ENCODE measurements around the gene ZMYND8. TPM values are rescaled to one million over a fixed set of nuclear protein-coding genes. Genes with fewer than 3 reads are reported as not detected.

ZMYND8 gene
- total RNA-seq, 2 experiments from 2014 or later, result 33.0 to 34.3 TPM

DNA sequence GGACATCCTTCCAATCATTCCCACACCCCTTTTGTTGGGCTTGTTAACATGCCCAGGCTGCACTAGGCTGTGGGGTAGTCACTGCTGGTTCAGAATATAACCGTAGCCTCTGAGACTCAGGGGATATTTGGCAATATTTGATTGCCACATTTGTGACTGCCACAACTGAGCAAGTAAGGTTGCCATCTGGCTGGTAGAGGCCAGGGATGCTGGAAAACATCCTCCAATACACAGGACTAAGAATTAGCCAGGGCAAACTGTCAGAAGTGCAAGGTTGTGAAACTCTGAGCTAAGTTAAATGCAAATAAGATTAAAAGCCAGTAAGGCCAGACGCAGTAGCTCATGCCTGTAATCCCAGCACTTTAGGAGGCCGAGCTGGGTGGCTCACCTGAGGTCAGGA is 112.0 kb downstream of the ZMYND8 start:
- Histone ChIP-seq H3K27me3 (ENCODE audit: control insufficient read depth in 1 of 2, insufficient read depth in 2 of 2, low read length in 2 of 2) (no peaks in the 10 kb centered on the region), H3K4me1 (ENCODE audit: insufficient read depth, low read length) (no peaks in the 10 kb centered on the region), H3K27ac (ENCODE audit: low read depth in 1 of 2, low read length in 2 of 2) (no peak overlapping the region), H3K9me3 (ENCODE audit: control insufficient read depth in 1 of 2, insufficient read depth in 1 of 2, low read length in 2 of 2) (no peaks in the 10 kb centered on the region), H3K4me3 (ENCODE audit: low read length) (no peak overlapping the region), H3K36me3 (ENCODE audit: insufficient read depth, low read length) (peaks cover 78% of the 10 kb centered on the region)
- intact Hi-C loops (cut with DNase I, micrococcal nuclease), result no loop called here
- Mint-ChIP-seq H3K27me3 (no peaks in the 10 kb centered on the region), H3K4me3 (no peak overlapping the region), H3K36me3 (ENCODE audit: low read depth) (peaks cover 83% of the 10 kb centered on the region), H3K9me3 (no peaks in the 10 kb centered on the region), H3K4me1 (ENCODE audit: low read depth) (no peaks in the 10 kb centered on the region), H3K27ac (no peak overlapping the region)
- CTCF ChIA-PET, result no interaction called here
- TF ChIP-seq, protein P1, sequence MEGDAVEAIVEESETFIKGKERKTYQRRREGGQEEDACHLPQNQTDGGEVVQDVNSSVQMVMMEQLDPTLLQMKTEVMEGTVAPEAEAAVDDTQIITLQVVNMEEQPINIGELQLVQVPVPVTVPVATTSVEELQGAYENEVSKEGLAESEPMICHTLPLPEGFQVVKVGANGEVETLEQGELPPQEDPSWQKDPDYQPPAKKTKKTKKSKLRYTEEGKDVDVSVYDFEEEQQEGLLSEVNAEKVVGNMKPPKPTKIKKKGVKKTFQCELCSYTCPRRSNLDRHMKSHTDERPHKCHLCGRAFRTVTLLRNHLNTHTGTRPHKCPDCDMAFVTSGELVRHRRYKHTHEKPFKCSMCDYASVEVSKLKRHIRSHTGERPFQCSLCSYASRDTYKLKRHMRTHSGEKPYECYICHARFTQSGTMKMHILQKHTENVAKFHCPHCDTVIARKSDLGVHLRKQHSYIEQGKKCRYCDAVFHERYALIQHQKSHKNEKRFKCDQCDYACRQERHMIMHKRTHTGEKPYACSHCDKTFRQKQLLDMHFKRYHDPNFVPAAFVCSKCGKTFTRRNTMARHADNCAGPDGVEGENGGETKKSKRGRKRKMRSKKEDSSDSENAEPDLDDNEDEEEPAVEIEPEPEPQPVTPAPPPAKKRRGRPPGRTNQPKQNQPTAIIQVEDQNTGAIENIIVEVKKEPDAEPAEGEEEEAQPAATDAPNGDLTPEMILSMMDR (IDR thresholded peaks at IDR 0.05), result no peak
- ATAC-seq (ENCODE audit: poor library complexity) (no peak), DNase-seq (no peak)
- POLR2A ChIA-PET, result no interaction called here

DNA sequence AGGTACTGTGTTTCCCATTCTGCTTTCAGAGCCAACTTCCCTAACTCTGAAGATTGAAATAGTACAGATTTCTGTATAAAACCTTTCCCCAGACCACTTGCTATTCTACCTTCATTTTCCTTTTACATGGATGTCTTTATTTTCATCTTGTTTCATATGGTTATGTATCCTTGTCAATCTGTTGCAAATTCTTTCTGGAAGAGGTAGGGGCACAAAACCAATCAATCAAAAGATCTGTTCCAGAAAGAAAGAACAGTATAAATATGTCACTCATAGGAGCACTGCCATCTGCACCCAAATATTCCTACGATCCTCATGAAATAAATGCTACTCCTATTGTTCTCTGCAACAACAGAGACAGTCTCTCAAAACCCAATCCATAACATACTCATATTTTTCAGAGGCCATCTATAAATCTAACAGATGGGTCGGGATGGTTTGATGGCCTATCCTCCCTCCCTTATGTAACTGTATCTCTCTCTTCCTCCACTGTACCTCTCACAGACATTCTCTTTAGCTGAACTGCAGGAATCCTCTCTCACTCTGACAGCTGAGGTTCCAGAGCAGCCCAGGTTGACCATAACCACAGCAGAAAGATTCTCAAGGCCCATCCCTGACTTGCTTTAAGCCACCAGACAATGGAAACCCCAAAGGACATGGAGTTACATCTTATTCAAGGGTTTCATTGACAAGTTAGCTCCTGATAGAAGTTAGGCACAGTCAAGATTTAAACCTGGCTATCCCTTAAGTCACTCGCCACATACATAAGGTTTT is 112.8 kb downstream of the ZMYND8 start:
- H3K4me3 Mint-ChIP-seq, result no peak overlapping the region
- no peak for DNase-seq
- H3K9me3 Mint-ChIP-seq, result no peaks in the 10 kb centered on the region
- H3K36me3 Mint-ChIP-seq (ENCODE audit: low read depth), result peaks cover 83% of the 10 kb centered on the region
- H3K27me3 Mint-ChIP-seq, result no peaks in the 10 kb centered on the region
- Histone ChIP-seq H3K27ac (ENCODE audit: low read depth in 1 of 2, low read length in 2 of 2) (no peak overlapping the region), H3K36me3 (ENCODE audit: insufficient read depth, low read length) (peaks cover 78% of the 10 kb centered on the region), H3K4me3 (ENCODE audit: low read length) (no peak overlapping the region), H3K9me3 (ENCODE audit: control insufficient read depth in 1 of 2, insufficient read depth in 1 of 2, low read length in 2 of 2) (no peaks in the 10 kb centered on the region), H3K27me3 (ENCODE audit: control insufficient read depth in 1 of 2, insufficient read depth in 2 of 2, low read length in 2 of 2) (no peaks in the 10 kb centered on the region), H3K4me1 (ENCODE audit: insufficient read depth, low read length) (no peaks in the 10 kb centered on the region)
- no peaks in the 10 kb centered on the region for H3K4me1 Mint-ChIP-seq (ENCODE audit: low read depth)
- no peak overlapping the region for H3K27ac Mint-ChIP-seq
- ATAC-seq (ENCODE audit: poor library complexity), result no peak
- CTCF ChIA-PET, result interaction anchor here (1.1 kb wide), 1 partner anchor 140 kb away, joined by 3 read pairs; no protein-coding TSS in a partner anchor
- POLR2A ChIA-PET, result interaction anchor here (1.3 kb wide), 1 partner anchor 29 kb away, joined by 3 read pairs; no protein-coding TSS in a partner anchor
- TF ChIP-seq, protein P1 (IDR thresholded peaks at IDR 0.05), result no peak
- intact Hi-C loops (cut with DNase I, micrococcal nuclease), result no loop called here

DNA sequence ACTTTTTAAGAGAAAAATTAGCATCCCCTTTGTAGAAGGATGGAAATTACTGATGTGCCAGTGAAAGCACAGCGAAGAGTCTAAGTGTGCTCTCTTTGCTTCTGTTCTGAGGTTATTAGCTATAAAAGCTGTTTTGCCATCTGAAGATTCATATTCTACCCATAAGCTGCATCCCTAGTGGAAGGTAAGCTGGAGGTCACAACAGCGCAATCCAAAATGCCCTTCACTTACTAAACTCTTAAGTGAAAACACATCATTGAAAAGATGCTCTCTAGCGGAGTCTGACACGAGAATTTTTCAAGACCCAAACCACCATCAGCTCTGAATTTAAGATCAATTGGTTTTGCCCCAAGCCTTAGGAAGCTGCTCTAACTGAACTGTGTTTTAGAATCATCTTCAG is 113.5 kb downstream of the ZMYND8 start:
- no peak overlapping the region for H3K4me3 Mint-ChIP-seq
- POLR2A ChIA-PET, result interaction anchor here (1.3 kb wide), 1 partner anchor 30 kb away, joined by 3 read pairs; no protein-coding TSS in a partner anchor
- H3K4me1 Mint-ChIP-seq (ENCODE audit: low read depth), result no peaks in the 10 kb centered on the region
- peaks cover 83% of the 10 kb centered on the region for H3K36me3 Mint-ChIP-seq (ENCODE audit: low read depth)
- no peak overlapping the region for H3K27ac Mint-ChIP-seq
- H3K9me3 Mint-ChIP-seq, result no peaks in the 10 kb centered on the region
- TF ChIP-seq, protein P1 (IDR thresholded peaks at IDR 0.05), result no peak
- Histone ChIP-seq H3K27ac (ENCODE audit: low read depth in 1 of 2, low read length in 2 of 2) (no peak overlapping the region), H3K9me3 (ENCODE audit: control insufficient read depth in 1 of 2, insufficient read depth in 1 of 2, low read length in 2 of 2) (no peaks in the 10 kb centered on the region), H3K27me3 (ENCODE audit: control insufficient read depth in 1 of 2, insufficient read depth in 2 of 2, low read length in 2 of 2) (no peaks in the 10 kb centered on the region), H3K36me3 (ENCODE audit: insufficient read depth, low read length) (peaks cover 77% of the 10 kb centered on the region), H3K4me1 (ENCODE audit: insufficient read depth, low read length) (no peaks in the 10 kb centered on the region), H3K4me3 (ENCODE audit: low read length) (no peak overlapping the region)
- H3K27me3 Mint-ChIP-seq, result no peaks in the 10 kb centered on the region
- CTCF ChIA-PET, result interaction anchor here (1.1 kb wide), 1 partner anchor 141 kb away, joined by 3 read pairs; no protein-coding TSS in a partner anchor
- no peak for DNase-seq
- no peak for ATAC-seq (ENCODE audit: poor library complexity)
- intact Hi-C loops (cut with DNase I, micrococcal nuclease), result no loop called here
